ENCODE measurements around the gene PDE3A. TPM values are rescaled to one million over a fixed set of nuclear protein-coding genes. Genes with fewer than 3 reads are reported as not detected.

PDE3A gene
- total RNA-seq, 2 donors from 2014 or later, result 80.7 to 127 TPM

DNA sequence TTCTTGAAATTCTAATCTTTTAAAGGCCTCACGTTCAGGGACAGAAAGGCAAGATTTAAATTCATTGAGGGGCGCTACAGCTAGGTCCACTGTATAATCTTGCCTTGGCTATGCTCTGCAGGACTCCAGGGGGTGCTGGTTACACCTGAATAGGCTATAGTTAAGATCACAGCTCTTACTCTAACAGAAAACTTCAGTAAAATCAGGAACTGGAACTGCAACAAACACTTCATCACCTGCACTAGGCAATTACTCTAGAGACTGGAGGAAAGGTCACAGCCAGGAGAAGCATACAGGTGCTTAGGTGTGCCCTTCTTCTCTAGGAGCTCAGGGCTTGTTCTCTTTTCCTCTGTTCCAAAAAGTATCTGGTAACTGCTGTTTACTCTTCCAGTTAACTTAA is 347.7 kb downstream of the PDE3A start:
- Histone ChIP-seq H3K4me1 (no peaks in the 10 kb centered on the region), H3K36me3 (no peaks in the 10 kb centered on the region), H3K4me3 (no peak overlapping the region), H3K27ac (no peak overlapping the region), H3K9me3 (no peaks in the 10 kb centered on the region), H3K27me3 (no peaks in the 10 kb centered on the region)
- DNase-seq (ENCODE audit: low spot score), result no peak
- no peak for TF ChIP-seq CTCF (IDR thresholded peaks at IDR 0.05)

GRCh38 chr12:20716985-20717384 is 348.6 kb downstream of the PDE3A start:
- H3K27me3 ChIP-seq, result no peaks in the 10 kb centered on the region
- H3K9me3 ChIP-seq, result no peaks in the 10 kb centered on the region
- no peaks in the 10 kb centered on the region for H3K4me1 ChIP-seq
- H3K36me3 ChIP-seq, result no peaks in the 10 kb centered on the region
- DNase-seq (ENCODE audit: low spot score), result no peak
- no peak overlapping the region for H3K27ac ChIP-seq
- H3K4me3 ChIP-seq, result no peak overlapping the region
- TF ChIP-seq CTCF (IDR thresholded peaks at IDR 0.05), result no peak

- no peaks in the 10 kb centered on the region for H3K27me3 ChIP-seq
- no peak overlapping the region for H3K27ac ChIP-seq
- H3K36me3 ChIP-seq, result no peaks in the 10 kb centered on the region
- H3K9me3 ChIP-seq, result no peaks in the 10 kb centered on the region
- no peak for TF ChIP-seq CTCF (IDR thresholded peaks at IDR 0.05)
- no peaks in the 10 kb centered on the region for H3K4me1 ChIP-seq
- H3K4me3 ChIP-seq, result no peak overlapping the region
- no peak for DNase-seq (ENCODE audit: low spot score)
These were observed 350.0 kb downstream of the PDE3A start for GRCh38 chr12:20718294-20718693.

- H3K4me1 ChIP-seq, result no peaks in the 10 kb centered on the region
- H3K27ac ChIP-seq, result no peak overlapping the region
- no peak for DNase-seq (ENCODE audit: low spot score)
- no peaks in the 10 kb centered on the region for H3K9me3 ChIP-seq
- H3K27me3 ChIP-seq, result no peaks in the 10 kb centered on the region
- H3K36me3 ChIP-seq, result no peaks in the 10 kb centered on the region
- H3K4me3 ChIP-seq, result no peak overlapping the region
- no peak for TF ChIP-seq CTCF (IDR thresholded peaks at IDR 0.05)
These were observed 353.8 kb downstream of the PDE3A start for GRCh38 chr12:20722142-20722541.

- Histone ChIP-seq H3K4me1 (no peaks in the 10 kb centered on the region), H3K4me3 (no peak overlapping the region), H3K36me3 (no peaks in the 10 kb centered on the region), H3K27me3 (no peaks in the 10 kb centered on the region), H3K9me3 (no peaks in the 10 kb centered on the region), H3K27ac (no peak overlapping the region)
- no peak for DNase-seq (ENCODE audit: low spot score)
- TF ChIP-seq CTCF (IDR thresholded peaks at IDR 0.05), result no peak
These were observed 362.9 kb downstream of the PDE3A start for GRCh38 chr12:20731274-20731673.
